Peyer's patch (tissue), 4 donors: ENCODE measurements around the gene PKP1.

Experiments used
- POLR2A ChIP-seq, 2 donors: fragments of 450-650 bp; IDR thresholded peaks; one replicate each; pipeline ENCODE4 v1.5.1; 2017; ENCODE audit warnings: antibody characterized with exemption in 2 of 2, mild to moderate bottlenecking in 2 of 2, moderate library complexity in 2 of 2
- TF ChIP-seq, protein P1 (sequence below), 6 experiments: fragments of 450-650 bp in 4 of 6; fragments of 200-600 bp in 2 of 6; sonication (generic) in 1 of 6; IDR thresholded peaks; one replicate each; pipeline ENCODE4 v1.5.1; 2017 to 2019; ENCODE audit warnings: antibody characterized with exemption in 6 of 6, mild to moderate bottlenecking in 3 of 6, moderate library complexity in 1 of 6

DNA sequence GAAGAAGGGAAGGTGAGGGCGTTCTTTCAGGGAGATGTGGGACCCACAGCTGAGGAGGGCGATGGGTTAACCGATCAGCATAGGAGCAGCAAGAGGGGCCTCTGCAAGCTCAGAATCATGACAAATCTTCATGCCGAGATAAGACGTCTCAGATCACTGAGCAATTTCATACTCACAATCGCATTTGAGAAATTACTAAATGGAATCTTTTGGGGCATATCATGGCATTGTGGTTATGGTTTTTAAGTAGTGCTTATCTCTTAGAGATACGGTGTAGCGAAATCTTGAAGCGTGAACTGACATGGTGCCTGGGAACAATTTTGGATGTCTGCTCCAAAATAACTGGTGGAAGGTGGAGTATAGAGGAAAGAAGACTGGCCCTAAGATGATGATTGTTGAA lies 88.0 kb downstream of the PKP1 start:
- TF ChIP-seq, protein P1, sequence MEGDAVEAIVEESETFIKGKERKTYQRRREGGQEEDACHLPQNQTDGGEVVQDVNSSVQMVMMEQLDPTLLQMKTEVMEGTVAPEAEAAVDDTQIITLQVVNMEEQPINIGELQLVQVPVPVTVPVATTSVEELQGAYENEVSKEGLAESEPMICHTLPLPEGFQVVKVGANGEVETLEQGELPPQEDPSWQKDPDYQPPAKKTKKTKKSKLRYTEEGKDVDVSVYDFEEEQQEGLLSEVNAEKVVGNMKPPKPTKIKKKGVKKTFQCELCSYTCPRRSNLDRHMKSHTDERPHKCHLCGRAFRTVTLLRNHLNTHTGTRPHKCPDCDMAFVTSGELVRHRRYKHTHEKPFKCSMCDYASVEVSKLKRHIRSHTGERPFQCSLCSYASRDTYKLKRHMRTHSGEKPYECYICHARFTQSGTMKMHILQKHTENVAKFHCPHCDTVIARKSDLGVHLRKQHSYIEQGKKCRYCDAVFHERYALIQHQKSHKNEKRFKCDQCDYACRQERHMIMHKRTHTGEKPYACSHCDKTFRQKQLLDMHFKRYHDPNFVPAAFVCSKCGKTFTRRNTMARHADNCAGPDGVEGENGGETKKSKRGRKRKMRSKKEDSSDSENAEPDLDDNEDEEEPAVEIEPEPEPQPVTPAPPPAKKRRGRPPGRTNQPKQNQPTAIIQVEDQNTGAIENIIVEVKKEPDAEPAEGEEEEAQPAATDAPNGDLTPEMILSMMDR (IDR thresholded peaks at IDR 0.05) = no peak
- no peak for TF ChIP-seq POLR2A (IDR thresholded peaks at IDR 0.05)
